HG03442 (cell line): Measurements from ENCODE around the gene EGLN2.
"Not testable (repeated sequence)": the region's sequence is repeated elsewhere in the genome, so short reads cannot be mapped to it uniquely, and the experiment has no call there.

Experiments
- ATAC-seq: cut with Tn5 transposase; IDR thresholded peaks from one replicate; pipeline ENCODE4 v1.9.1; 2021; ENCODE audit warnings: mild to moderate bottlenecking, moderate library complexity; ENCODE audit not compliant: unreplicated experiment

Gene EGLN2

GRCh38 chr19:40815223-40815622, 16.2 kb downstream of the EGLN2 start:
- ATAC-seq, result no peak

- not testable (repeated sequence) for ATAC-seq
Observed at GRCh38 chr19:40818480-40819399, 19.7 kb downstream of the EGLN2 start.

GRCh38 chr19:40819479-40820234, 20.7 kb downstream of the EGLN2 start:
- ATAC-seq, result not testable (repeated sequence)

- ATAC-seq, result no peak
Observed at GRCh38 chr19:40822161-40822560, 23.2 kb downstream of the EGLN2 start.

GRCh38 chr19:40822704-40823553, 23.9 kb downstream of the EGLN2 start:
- not testable (repeated sequence) for ATAC-seq

- not testable (repeated sequence) for ATAC-seq
Observed at GRCh38 chr19:40824916-40825315, 25.9 kb downstream of the EGLN2 start.

GRCh38 chr19:40825460-40826095, 26.6 kb downstream of the EGLN2 start:
- ATAC-seq, result not testable (repeated sequence)

- not testable (repeated sequence) for ATAC-seq
Observed at GRCh38 chr19:40826312-40826698, 27.3 kb downstream of the EGLN2 start.

GRCh38 chr19:40826699-40827385, 27.9 kb downstream of the EGLN2 start:
- not testable (repeated sequence) for ATAC-seq

GRCh38 chr19:40827386-40828247, 28.6 kb downstream of the EGLN2 start:
- no peak for ATAC-seq

GRCh38 chr19:40829205-40829604, 30.2 kb downstream of the EGLN2 start:
- ATAC-seq, result no peak

GRCh38 chr19:40830741-40831140, 31.8 kb downstream of the EGLN2 start:
- not testable (repeated sequence) for ATAC-seq

GRCh38 chr19:40831502-40832430, 32.8 kb downstream of the EGLN2 start:
- no peak for ATAC-seq

- ATAC-seq, result not testable (repeated sequence)
Observed at GRCh38 chr19:40832431-40832790, 33.4 kb downstream of the EGLN2 start.

GRCh38 chr19:40833728-40834533, 34.9 kb downstream of the EGLN2 start:
- ATAC-seq, result not testable (repeated sequence)

GRCh38 chr19:40836754-40837429, 37.9 kb downstream of the EGLN2 start:
- ATAC-seq, result no peak
